Measurements from ENCODE around the gene AGRN. TPM values are rescaled to one million over a fixed set of nuclear protein-coding genes. Genes with fewer than 3 reads are reported as not detected.

Gene AGRN
- total RNA-seq, result 25.9 and 49.3 TPM in 2 replicates

DNA sequence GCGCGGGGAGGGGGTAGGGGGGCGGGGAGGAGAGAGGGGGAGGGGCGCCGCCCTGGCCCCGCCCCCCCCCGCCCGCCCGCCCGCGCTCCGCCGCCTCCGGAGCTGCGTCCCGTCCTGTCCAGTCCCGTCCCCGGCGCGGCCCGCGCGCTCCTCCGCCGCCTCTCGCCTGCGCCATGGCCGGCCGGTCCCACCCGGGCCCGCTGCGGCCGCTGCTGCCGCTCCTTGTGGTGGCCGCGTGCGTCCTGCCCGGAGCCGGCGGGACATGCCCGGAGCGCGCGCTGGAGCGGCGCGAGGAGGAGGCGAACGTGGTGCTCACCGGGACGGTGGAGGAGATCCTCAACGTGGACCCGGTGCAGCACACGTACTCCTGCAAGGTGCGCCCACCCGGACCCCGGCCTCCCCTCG lies at the start of gene AGRN:
Gene AGRN (plus strand): TSS at position 121 of the 405 bp plus-strand sequence. CDS start 53 bp downstream, at position 174.

DNA sequence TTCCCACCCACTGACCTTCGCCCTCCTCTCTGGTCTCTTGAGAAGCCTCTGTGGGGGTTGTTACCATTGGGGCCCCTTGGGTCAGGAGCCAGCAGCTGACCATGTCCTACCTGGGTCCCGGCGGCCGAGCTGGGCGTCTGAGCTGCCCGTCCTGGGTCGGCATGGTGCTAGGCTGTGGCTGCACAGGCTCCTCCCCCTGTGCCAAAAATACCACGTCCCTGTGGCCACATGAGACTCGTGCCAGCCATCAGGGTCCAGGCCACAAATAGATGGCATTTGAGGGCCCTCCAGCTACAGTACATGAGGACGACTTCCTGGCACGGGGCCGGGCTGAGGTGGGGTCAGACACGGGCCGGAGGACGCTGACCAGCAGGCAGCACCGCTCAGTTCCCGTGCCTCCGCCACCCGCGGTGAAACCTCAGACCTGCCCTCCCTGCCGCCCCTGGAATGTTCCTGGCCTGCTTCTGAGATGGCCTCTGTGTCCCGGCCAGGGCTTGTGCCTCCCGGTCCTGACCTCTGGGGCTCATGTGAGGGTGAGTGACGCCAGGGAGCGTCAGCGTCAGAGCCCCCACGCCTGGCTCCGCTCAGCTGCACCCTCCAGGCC lies 37.9 kb upstream of the AGRN start, which contains the start of gene PERM1:
Gene PERM1 (minus strand): TSS at position 139 of the 604 bp plus-strand sequence. CDS start 1,064 bp downstream, outside the sequence.

DNA sequence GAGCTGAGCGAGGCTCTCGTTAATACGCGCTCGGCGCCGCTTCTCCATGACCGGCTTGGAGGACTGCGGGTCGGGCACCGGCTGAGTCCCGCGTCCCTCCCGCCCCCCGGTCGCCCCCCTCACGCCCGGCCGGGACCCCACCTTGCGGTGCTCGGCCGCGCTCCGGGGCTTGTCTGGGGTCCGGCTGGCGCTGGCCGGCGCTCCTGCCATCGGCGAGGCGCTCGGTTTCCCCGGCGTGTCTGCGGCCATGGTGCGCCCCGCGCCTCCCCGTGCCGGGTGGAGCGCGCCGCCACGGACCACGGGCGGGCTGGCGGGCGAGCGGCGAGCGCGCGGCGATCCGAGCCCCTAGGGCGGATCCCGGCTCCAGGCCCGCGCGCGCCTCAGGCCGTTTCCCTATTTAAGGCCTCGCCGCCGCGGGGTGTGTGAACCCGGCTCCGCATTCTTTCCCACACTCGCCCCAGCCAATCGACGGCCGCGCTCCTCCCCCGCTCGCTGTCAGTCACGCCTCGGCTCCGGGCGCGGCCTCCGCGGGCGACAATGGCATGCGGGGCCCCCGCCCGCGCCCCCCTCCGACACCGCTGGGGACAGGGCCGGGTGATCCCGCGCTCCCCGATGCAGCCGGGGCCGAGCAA lies 20.1 kb upstream of the AGRN start, which contains the start of gene HES4:
Gene HES4 (minus strand): TSS at position 373 of the 632 bp plus-strand sequence. CDS start 124 bp downstream, at position 249.

DNA sequence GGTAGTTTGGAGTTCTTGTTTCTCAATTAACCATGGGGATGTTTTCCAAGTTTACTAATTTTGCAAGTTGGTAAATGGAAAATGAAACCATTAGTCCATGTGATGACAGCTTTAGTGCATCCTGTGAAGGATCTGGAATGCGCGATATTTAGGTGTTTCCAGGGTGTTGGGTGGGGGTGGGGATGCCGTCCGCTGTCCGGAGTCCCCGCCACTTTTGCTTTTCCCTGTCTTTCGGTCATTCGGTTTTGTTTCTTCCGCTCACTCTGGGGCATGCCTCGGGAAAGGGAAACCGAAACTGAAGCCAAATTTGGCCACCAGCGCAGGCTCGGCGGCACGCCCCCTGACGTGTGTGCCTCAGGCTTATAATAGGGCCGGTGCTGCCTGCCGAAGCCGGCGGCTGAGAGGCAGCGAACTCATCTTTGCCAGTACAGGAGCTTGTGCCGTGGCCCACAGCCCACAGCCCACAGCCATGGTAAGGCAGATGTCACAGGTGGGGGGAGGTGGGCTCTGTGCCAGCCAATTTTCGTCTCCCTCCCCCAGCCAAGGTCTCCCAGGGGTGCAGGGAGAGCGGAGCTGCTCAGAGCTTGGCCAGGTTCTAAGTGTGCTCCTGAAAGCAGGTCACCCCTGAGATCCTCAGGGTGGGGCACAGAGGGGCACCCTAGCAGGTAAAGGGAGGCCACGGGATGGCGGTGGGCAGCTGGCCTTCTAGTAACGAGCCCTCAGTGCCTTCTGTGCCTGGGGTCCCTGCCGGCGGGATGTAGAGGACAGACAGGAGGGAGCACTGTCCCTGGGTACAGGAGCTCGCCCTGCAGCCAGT lies 6.6 kb upstream of the AGRN start, which contains the start of gene ISG15:
Gene ISG15 (plus strand): TSS at position 393 of the 817 bp plus-strand sequence. CDS start 77 bp downstream, at position 470.

GRCh38 chr1:1073743-1074587 lies 54.0 kb downstream of the AGRN start, which contains the start of gene RNF223:
Gene RNF223, minus strand, starts transcription at chr1:1074306. Its CDS starts 1,740 bp downstream, at chr1:1072566.

Other genes starting within 250 kb of the AGRN start
- gene SAMD11, start 96.2 kb upstream of the AGRN start, total RNA-seq, result 4.5 and 5.8 TPM in 2 replicates
- 57.2 and 178 TPM in 2 replicates for gene NOC2L, start 60.9 kb upstream of the AGRN start, total RNA-seq
- gene KLHL17, start 59.5 kb upstream of the AGRN start, total RNA-seq, result 5.0 and 7.9 TPM in 2 replicates
- gene PLEKHN1, start 53.6 kb upstream of the AGRN start, total RNA-seq, result 0.28 and 0.58 TPM in 2 replicates
- 0.38 and 8.5 TPM in 2 replicates for gene PERM1, start 38.0 kb upstream of the AGRN start, total RNA-seq
- 4.2 and 7.6 TPM in 2 replicates for gene HES4, start 20.0 kb upstream of the AGRN start, total RNA-seq
- gene ISG15, start 6.6 kb upstream of the AGRN start, total RNA-seq, result 48.8 and 104 TPM in 2 replicates
- not detected in 2 replicates for gene RNF223, start 54.2 kb downstream of the AGRN start, total RNA-seq
- 4.4 and 5.4 TPM in 2 replicates for gene C1orf159, start 96.0 kb downstream of the AGRN start, total RNA-seq
- not detected in 2 replicates for gene TTLL10, start 153.8 kb downstream of the AGRN start, total RNA-seq
- 0.28 TPM in 1 of 2 replicates, not detected in the other for gene TNFRSF18, start 186.5 kb downstream of the AGRN start, total RNA-seq
- not detected in 2 replicates for gene TNFRSF4, start 194.0 kb downstream of the AGRN start, total RNA-seq
- 90.1 and 109 TPM in 2 replicates for gene SDF4, start 211.9 kb downstream of the AGRN start, total RNA-seq
- 28.2 and 31.2 TPM in 2 replicates for gene B3GALT6, start 212.1 kb downstream of the AGRN start, total RNA-seq
- gene C1QTNF12, start 226.6 kb downstream of the AGRN start, total RNA-seq, result 0.38 and 0.85 TPM in 2 replicates